Left renal pelvis (tissue), 4 donors: Measurements from ENCODE around the gene RSRC1. TPM values are rescaled to one million over a fixed set of nuclear protein-coding genes. Genes with fewer than 3 reads are reported as not detected.
"Not testable (repeated sequence)": the region's sequence is repeated elsewhere in the genome, so short reads cannot be mapped to it uniquely, and the experiment has no call there.

ENCODE experiments used
- DNase-seq, 4 donors: peaks; one replicate each; pipeline ENCODE4 v3.0.0-alpha.2; 2013; ENCODE audit warnings: low read depth in 4 of 4, low spot score in 3 of 4
- polyA plus RNA-seq, 4 donors: library from polyadenylated mRNA; unstranded; fragments of 120-200 nt; gene quantifications; one replicate each; pipeline ENCODE4 v1.2.1, GENCODE V29; 2013; ENCODE audit not compliant: insufficient read length in 4 of 4

RSRC1 gene
- polyA plus RNA-seq, 4 donors: 21.1 to 36.4 (median 32.3) TPM

GRCh38 chr3:158452334-158452733, 342.4 kb downstream of the RSRC1 start:
- DNase-seq: no peak

DNA sequence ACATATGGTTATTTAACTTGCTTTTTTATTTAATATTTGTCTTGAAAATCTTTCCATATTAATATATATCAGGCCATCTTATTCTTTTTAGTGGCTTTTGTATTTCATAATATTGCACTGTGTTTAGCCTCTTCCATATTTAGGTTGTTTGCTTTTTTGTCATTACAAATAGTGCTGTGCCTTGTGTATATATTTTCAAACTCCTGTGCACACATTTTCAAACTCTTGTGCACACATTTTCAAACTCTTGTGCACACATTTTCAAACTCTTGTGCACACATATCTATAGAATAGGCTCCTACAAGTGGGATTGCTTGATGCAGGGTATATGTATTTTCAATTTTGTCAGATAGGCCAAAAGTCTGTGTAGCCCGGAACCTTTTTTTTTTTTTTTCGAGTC, 343.1 kb downstream of the RSRC1 start:
- DNase-seq: no peak

DNA sequence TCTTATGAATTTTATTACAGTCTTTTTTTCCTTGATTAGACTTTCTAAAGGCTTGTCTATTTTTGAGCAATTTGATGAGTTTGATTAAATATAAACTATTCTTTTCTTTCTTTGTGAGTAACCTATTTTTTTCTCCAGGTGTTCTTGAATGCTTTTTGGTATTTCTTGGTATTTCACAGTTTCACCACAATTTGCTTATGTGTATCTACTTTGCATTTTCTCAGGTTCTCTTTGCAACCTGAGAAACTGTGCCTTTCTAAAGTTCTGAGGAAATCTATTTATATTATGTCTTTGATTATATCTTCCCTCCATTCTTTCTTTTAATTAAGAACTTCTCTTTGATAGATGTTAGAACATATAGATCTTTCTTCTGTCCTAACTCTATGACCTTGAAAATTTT, 344.0 kb downstream of the RSRC1 start:
- no peak for DNase-seq

GRCh38 chr3:158455406-158455805, 345.5 kb downstream of the RSRC1 start:
- DNase-seq: no peak

GRCh38 chr3:158456114-158456513, 346.2 kb downstream of the RSRC1 start:
- no peak for DNase-seq

DNA sequence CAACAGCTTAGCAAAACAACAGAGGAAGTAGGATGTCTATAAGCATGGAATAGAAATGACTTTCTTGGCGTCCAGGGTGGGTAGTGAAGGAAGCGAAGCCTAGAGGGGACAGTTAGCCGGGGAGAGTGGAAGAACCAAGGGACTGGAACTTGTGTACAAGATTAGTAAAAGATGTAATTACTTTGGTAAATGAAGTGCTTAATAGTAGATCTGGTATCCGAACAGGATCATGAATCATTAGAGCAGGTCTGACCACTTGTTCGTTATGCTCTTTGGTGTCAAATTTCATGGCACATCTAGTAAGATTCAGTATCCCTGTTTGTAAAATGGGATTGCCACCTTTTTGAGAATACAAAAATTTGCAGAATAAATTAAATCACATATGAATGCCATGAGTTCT, 348.6 kb downstream of the RSRC1 start:
- no peak for DNase-seq

DNA sequence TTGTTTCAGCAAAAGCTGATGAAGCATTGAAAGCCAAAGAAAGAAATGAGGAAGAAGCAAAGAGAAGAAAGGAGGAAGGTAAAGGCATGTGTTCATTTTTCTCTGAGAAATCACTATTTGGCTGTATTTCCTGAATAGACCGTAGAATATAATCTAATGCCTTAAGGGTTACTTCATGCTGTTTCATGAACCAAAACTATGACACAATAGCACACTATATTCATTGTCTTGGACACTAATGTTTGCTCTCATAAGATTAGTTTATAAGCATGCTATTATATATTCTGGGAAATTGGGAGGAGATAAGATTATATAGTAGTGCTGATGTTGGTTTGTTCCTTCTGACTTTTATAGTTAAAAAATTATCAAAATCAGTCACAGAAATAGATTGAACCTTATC, 351.0 kb downstream of the RSRC1 start:
- no peak for DNase-seq

DNA sequence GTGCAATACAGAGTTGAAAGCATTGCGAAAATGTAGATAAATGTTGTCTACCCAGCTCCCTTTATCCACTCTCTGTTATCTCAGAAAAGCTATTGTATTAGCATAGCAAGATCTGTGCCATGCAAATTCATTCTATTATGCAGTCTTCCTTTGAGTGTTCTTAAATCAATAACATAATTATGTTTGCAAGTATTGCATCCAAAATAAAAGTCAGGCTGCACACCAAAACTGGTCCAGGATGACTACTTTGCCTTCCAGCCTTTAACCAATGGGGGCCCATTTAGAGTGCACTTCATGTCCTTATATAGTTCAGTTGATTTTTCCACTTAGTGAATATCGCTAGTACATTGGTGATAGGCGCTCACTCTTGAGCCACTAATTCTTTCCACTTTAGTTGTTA, 353.7 kb downstream of the RSRC1 start:
- DNase-seq: no peak

- no peak for DNase-seq
Measured at GRCh38 chr3:158465074-158465473, 355.2 kb downstream of the RSRC1 start.

GRCh38 chr3:158470944-158471638, 361.2 kb downstream of the RSRC1 start:
- DNase-seq: no peak

- no peak for DNase-seq
Measured at GRCh38 chr3:158471639-158472294, 361.9 kb downstream of the RSRC1 start.

- DNase-seq: no peak
Measured at GRCh38 chr3:158479051-158479450, 369.2 kb downstream of the RSRC1 start.

DNA sequence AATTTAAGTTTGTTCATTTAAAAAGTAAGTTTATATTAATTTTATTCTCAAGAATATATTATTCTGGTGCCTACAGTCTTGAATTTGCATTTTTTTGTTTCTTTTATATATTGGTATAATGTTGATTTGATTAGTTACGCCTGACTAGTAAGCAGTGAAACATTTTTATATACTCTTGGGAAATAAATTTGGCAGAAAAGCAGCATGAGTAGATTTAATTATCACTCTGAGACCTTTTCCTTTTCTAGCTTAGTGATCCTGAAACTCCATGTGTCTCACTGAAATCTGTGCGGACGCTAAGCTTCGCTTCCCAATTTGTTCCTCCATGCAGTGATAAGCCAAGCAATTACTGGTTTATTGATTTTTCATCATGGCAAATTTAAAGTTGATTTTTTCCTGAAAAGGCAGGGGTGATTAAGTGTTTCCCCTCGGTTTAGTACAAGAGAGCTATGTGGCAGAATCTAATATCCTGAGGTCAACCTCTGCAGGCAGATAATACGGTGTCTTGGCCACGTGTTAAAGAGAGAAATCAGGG, 373.9 kb downstream of the RSRC1 start:
- no peak for DNase-seq

GRCh38 chr3:158486200-158486599, 376.3 kb downstream of the RSRC1 start:
- no peak for DNase-seq

DNA sequence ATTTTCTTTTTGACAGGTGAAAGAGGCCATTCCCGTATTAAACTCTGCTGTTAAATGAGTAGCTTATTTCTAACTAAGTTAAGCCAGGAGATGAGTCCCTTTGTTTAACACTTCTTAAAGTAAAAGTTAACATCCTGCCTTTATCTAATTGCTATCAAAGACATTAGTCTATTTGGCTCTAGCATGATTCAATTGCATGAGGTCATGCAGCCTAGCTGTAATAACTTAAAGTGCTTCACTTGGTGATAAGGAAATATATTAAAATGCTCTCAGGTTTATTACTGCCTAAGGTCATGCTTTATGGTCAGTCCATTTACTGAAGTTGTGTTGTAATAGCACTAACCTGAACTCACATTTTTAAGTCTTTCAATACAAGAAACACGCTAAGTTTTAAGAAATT, 378.8 kb downstream of the RSRC1 start:
- DNase-seq: no peak

- no peak for DNase-seq
Measured at GRCh38 chr3:158489181-158489580, 379.3 kb downstream of the RSRC1 start.

GRCh38 chr3:158491968-158492367, 382.1 kb downstream of the RSRC1 start:
- no peak for DNase-seq

DNA sequence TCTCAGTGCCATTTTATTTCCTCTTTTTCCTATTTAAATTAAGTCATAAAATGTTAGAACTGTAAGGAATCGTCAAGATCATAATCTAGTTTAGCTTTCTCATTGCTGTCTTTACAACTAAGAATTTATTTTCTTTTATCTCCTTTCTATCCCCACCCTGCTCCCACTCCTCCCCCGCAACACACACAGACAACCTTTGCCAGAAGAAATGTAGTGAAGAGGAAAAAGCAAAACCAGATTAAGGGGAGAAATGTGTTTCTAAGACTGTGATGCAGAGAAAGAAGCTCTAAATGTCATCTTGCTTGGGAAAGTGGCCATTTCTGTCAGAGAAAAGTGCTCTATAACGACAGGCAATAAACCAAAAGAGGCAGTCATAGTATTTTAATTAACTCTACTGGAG, 382.8 kb downstream of the RSRC1 start:
- peak in 1 of 4 donors; percentile 7 for DNase-seq

GRCh38 chr3:158493931-158494330, 384.0 kb downstream of the RSRC1 start:
- no peak for DNase-seq

DNA sequence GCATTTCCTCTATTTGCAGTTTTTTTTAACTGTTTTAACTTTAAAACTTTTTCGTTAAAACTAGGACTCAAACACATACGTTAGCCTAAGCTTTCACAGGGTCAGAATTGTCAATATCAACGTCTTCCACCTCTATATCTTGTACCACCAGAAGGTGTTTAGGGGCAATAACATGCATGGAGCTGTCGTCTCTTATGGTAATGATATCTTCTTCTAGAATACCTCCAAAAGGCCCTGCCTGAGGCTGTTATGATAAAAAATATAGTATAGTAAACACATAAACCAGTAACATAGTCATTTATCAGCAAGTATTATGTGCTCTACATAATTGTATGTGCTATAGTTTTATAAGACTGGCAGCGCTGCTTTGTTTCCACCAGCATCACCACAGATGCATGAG, 384.8 kb downstream of the RSRC1 start:
- no peak for DNase-seq

DNA sequence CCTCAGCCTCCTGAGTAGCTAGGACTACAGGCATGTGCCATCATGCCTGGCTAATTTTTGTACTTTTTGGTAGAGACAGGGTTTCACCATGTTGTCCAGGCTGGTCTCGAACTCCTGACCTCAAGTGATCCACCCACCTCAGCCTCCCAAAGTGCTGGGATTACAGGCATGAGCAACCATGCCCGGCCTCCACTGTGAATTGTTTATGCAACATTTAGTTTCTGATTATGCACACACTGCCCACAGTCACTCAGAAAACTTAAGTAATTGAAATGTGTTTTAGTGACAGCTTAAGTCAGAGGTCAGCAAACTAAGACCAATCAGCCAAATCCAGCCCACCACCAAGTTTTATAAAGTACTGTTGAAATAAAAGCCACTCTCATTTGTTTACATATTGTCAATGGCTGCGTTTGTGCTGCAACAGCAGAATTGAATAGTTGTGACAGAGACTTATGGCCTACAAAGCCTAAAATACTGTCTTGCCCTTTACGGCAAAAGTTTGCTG, 385.6 kb downstream of the RSRC1 start:
- not testable (repeated sequence) for DNase-seq

DNA sequence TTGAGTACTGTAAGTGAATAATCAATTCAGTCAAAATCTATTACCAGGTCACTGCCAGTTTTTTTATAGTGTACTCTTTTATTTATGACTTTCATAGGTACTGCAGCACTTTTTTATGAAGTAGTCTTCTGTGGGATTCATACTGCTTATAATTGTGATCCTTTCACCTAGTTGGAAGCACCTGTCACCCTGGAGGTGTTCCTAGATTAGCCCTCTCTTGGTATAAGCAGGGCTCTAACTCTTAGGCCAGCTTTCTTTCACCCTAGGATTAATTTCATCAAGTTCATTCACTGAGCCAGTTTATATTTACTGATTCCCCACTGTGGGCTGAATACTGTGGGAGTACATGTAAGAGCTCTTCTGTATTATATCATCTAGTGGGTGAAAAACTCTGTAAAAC, 395.2 kb downstream of the RSRC1 start:
- no peak for DNase-seq
